A673 (cell line): ENCODE measurements around the gene ATP10A. TPM values are rescaled to one million over a fixed set of nuclear protein-coding genes. Genes with fewer than 3 reads are reported as not detected.

Source experiments
- BruUV-seq: library from RNA; stranded (reverse); fragments of 400-500 nt; replicated peaks from 2 replicates; lab custom pipeline; 2021; lab: Mats Ljungman, UMichigan
- CTCF ChIA-PET: fragments of 300-600 bp; sonication (Branson Sonifier 250); formaldehyde crosslinking; loops from one replicate; lab custom pipeline; 2022; ENCODE audit warnings: antibody characterized with exemption; lab: Charles Lee
- POLR2A ChIA-PET: fragments of 300-600 bp; sonication (Branson Sonifier 250); formaldehyde crosslinking; loops from one replicate; lab custom pipeline; 2022; ENCODE audit warnings: antibody characterized with exemption; ENCODE audit not compliant: low non-redundant PET; lab: Charles Lee
- DNase-seq: peaks from one replicate; pipeline ENCODE4 v3.0.0-alpha.2; 2015; ENCODE audit warnings: low spot score
- H3K27ac ChIP-seq: fragments of 200-600 bp; sonication (generic); 2 replicates; pipeline ENCODE4 v1.5.1; 2016; ENCODE audit warnings: mixed run types, low read depth, mild to moderate bottlenecking, mixed read lengths, antibody characterized with exemption, low read length; ENCODE audit not compliant: poor library complexity, severe bottlenecking
- H3K27me3 ChIP-seq: fragments of 200-600 bp; sonication (generic); replicated peaks from 2 replicates; pipeline ENCODE4 v1.6.1; 2017; ENCODE audit warnings: mixed run types, low read depth, mild to moderate bottlenecking, mixed read lengths, antibody characterized with exemption, low read length; ENCODE audit not compliant: insufficient read depth, poor library complexity
- H3K36me3 ChIP-seq: fragments of 200-600 bp; sonication (generic); 2 replicates; pipeline ENCODE4 v1.6.1; 2016; ENCODE audit warnings: mixed run types, mild to moderate bottlenecking, mixed read lengths, antibody characterized with exemption, low read length; ENCODE audit not compliant: insufficient read depth, poor library complexity, severe bottlenecking
- H3K4me1 ChIP-seq: fragments of 200-600 bp; sonication (generic); 2 replicates; pipeline ENCODE4 v1.6.1; 2017; ENCODE audit warnings: mixed run types, mild to moderate bottlenecking, mixed read lengths, antibody characterized with exemption, low read length; ENCODE audit not compliant: insufficient read depth, poor library complexity, severe bottlenecking
- H3K4me3 ChIP-seq: fragments of 200-600 bp; sonication (generic); 2 replicates; pipeline ENCODE4 v1.5.1; 2016; ENCODE audit warnings: low read depth, mixed run types, mild to moderate bottlenecking, mixed read lengths, low read length; ENCODE audit not compliant: poor library complexity, severe bottlenecking
- H3K9me3 ChIP-seq: fragments of 200-600 bp; sonication (generic); 2 replicates; pipeline ENCODE4 v1.6.1; 2016; ENCODE audit warnings: mixed run types, low read depth, mild to moderate bottlenecking, mixed read lengths, antibody characterized with exemption, low read length; ENCODE audit not compliant: poor library complexity, severe bottlenecking
- EZH2 ChIP-seq: fragments of 200-600 bp; sonication (generic); IDR thresholded peaks from 2 replicates; pipeline ENCODE4 v1.6.1; 2017; ENCODE audit warnings: borderline replicate concordance, low read depth, mild to moderate bottlenecking, mixed read lengths, antibody characterized with exemption, low read length; ENCODE audit not compliant: poor library complexity, severe bottlenecking
- intact Hi-C: fragments of 100-400 bp; cut with micrococcal nuclease; formaldehyde crosslinking; loops from one replicate; pipeline ENCODE4 v1.10.0; 2022; ENCODE audit not compliant: unreplicated experiment
- total RNA-seq: library from RNA; stranded (reverse); gene quantifications from 2 replicates; pipeline ENCODE4 v1.2.3, GENCODE V29; 2021
- TF ChIP-seq, protein P1 (sequence below): fragments of 300-800, 200-600 bp; sonication (generic); conservative IDR thresholded peaks from 2 replicates; pipeline ENCODE4 v1.5.1; 2017; ENCODE audit warnings: low read depth, mild to moderate bottlenecking, antibody characterized with exemption, low read length, moderate library complexity, mixed read lengths

The ATP10A gene
- total RNA-seq, 1 experiment from 2014 or later: not detected

DNA sequence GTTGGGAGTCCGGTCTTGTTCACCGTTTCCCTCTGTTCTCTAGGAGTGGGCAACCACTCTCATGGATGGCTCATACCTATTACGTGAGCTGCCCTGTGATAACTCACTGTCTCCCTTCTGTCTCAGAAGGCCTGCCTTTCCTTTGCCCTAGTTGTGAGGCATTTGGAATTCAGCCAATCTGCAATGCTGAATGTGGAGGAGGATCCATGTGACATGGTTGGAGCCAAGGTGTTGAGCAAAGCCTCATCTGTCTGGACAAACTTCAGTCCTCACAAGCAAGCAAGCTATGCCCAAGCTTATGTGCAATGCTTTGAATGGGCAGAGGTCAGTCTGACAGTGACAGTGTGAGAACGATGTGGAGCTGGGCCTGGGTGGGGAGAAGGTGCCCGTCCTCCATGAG is 37.8 kb upstream of the ATP10A start:
- ChIA-PET POLR2A (no interaction called here), CTCF (no interaction called here)
- Histone ChIP-seq H3K4me1 (no peaks in the 10 kb centered on the region), H3K27ac (no peak overlapping the region), H3K4me3 (no peak overlapping the region), H3K36me3 (no peaks in the 10 kb centered on the region), H3K9me3 (peaks cover 36% of the 10 kb centered on the region), H3K27me3 (no peaks in the 10 kb centered on the region)
- no TSS peak for BruUV-seq
- intact Hi-C loops: no loop called here
- TF ChIP-seq, protein P1, sequence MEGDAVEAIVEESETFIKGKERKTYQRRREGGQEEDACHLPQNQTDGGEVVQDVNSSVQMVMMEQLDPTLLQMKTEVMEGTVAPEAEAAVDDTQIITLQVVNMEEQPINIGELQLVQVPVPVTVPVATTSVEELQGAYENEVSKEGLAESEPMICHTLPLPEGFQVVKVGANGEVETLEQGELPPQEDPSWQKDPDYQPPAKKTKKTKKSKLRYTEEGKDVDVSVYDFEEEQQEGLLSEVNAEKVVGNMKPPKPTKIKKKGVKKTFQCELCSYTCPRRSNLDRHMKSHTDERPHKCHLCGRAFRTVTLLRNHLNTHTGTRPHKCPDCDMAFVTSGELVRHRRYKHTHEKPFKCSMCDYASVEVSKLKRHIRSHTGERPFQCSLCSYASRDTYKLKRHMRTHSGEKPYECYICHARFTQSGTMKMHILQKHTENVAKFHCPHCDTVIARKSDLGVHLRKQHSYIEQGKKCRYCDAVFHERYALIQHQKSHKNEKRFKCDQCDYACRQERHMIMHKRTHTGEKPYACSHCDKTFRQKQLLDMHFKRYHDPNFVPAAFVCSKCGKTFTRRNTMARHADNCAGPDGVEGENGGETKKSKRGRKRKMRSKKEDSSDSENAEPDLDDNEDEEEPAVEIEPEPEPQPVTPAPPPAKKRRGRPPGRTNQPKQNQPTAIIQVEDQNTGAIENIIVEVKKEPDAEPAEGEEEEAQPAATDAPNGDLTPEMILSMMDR: no peak
- no peak for TF ChIP-seq EZH2
- no peak for DNase-seq

DNA sequence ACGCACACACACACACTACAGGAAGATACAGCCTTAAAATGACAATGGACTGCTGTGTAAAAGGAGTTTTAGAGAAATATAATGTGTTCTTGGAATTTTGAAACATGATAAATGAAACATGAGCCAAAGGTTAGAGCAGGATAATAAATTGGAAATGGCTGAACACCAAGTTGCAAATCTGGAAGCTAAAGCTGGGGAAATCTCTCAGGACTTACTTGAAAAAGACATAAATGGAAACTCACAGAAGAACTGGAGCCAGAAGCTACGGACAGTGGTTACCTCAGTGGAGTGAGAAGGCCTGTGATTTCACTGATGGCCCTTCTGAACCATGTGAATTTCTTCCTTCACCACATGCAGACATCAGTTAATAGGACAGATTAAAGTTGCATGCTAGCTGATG is 37.3 kb upstream of the ATP10A start:
- no peak for DNase-seq
- intact Hi-C loops: no loop called here
- Histone ChIP-seq H3K4me3 (no peak overlapping the region), H3K27ac (no peak overlapping the region), H3K36me3 (no peaks in the 10 kb centered on the region), H3K27me3 (no peaks in the 10 kb centered on the region), H3K4me1 (no peaks in the 10 kb centered on the region), H3K9me3 (peaks cover 36% of the 10 kb centered on the region)
- CTCF ChIA-PET: no interaction called here
- POLR2A ChIA-PET: no interaction called here
- TF ChIP-seq, protein P1: no peak
- no peak for TF ChIP-seq EZH2
- no TSS peak for BruUV-seq

DNA sequence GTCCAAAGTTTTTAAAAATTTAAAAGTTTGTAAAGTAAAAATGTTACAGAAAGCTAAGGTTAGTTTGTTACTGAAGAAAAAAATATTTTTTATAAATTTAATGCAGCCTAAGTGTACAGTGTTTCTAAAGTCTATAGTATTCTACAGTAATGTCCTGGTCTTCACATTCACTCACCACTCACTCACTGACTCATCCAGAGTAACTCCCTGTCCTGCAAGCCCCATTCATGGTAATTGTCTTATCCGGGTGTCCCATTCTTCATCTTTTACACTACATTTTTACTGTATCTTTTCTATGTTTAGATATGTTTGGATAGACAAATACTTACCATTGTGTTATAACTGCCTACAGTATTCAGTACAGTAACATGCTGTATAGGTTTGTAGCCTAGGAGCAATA is 36.7 kb upstream of the ATP10A start:
- H3K4me3 ChIP-seq: no peak overlapping the region
- H3K27me3 ChIP-seq: no peaks in the 10 kb centered on the region
- H3K9me3 ChIP-seq: peaks cover 36% of the 10 kb centered on the region
- H3K4me1 ChIP-seq: no peaks in the 10 kb centered on the region
- ChIA-PET CTCF (no interaction called here), POLR2A (no interaction called here)
- BruUV-seq: no TSS peak
- no peak overlapping the region for H3K27ac ChIP-seq
- no peak for DNase-seq
- intact Hi-C loops: no loop called here
- no peaks in the 10 kb centered on the region for H3K36me3 ChIP-seq
- TF ChIP-seq, protein P1: no peak
- no peak for TF ChIP-seq EZH2
